Measurements from ENCODE around the gene EMP2. TPM values are rescaled to one million over a fixed set of nuclear protein-coding genes. Genes with fewer than 3 reads are reported as not detected.

EMP2 gene
- polyA plus RNA-seq, 4 donors: 2.2 to 46.9 (median 8.6) TPM

GRCh38 chr16:10500582-10500981 lies 79.8 kb downstream of the EMP2 start:
- Histone ChIP-seq H3K27ac (ENCODE audit: low read depth in 1 of 3, low read length in 2 of 3) (no peak overlapping the region), H3K9me3 (ENCODE audit: control insufficient read depth in 2 of 2, insufficient read depth in 1 of 2, low read depth in 1 of 2, low read length in 1 of 2) (no peaks in the 10 kb centered on the region), H3K4me1 (ENCODE audit: control insufficient read depth in 3 of 3, insufficient read depth in 2 of 3, low read depth in 1 of 3, low read length in 2 of 3) (peaks cover 0 to 3% (median 0%) of the 10 kb centered on the region in 3 donors), H3K27me3 (ENCODE audit: control insufficient read depth in 3 of 3, insufficient read depth in 3 of 3, low read length in 3 of 3) (no peaks in the 10 kb centered on the region), H3K4me3 (ENCODE audit: low read depth in 1 of 3, low read length in 3 of 3) (no peak overlapping the region), H3K36me3 (ENCODE audit: control insufficient read depth in 3 of 3, insufficient read depth in 2 of 3, low read depth in 1 of 3, low read length in 3 of 3) (no peaks in the 10 kb centered on the region)
- WGBS, 3 donors: 93 to 98% (median 97%) methylated on average over 3 of the region's 3 CpGs
- DNase-seq: no peak
- FAIRE-seq: no peak

GRCh38 chr16:10497132-10498101 lies 83.0 kb downstream of the EMP2 start:
- no peaks in the 10 kb centered on the region for H3K36me3 ChIP-seq (ENCODE audit: control insufficient read depth in 3 of 3, insufficient read depth in 2 of 3, low read depth in 1 of 3, low read length in 3 of 3)
- DNase-seq (no peak), FAIRE-seq (no peak)
- H3K4me1 ChIP-seq (ENCODE audit: control insufficient read depth in 3 of 3, insufficient read depth in 2 of 3, low read depth in 1 of 3, low read length in 2 of 3): peaks cover 0 to 3% (median 0%) of the 10 kb centered on the region in 3 donors
- WGBS, 3 donors: 86 to 93% (median 88%) methylated on average over 13 of the region's 13 CpGs
- H3K4me3 ChIP-seq (ENCODE audit: low read depth in 1 of 3, low read length in 3 of 3): peak overlapping the region in 1 of 3 donors; percentile 10
- H3K27me3 ChIP-seq (ENCODE audit: control insufficient read depth in 3 of 3, insufficient read depth in 3 of 3, low read length in 3 of 3): no peaks in the 10 kb centered on the region
- H3K27ac ChIP-seq (ENCODE audit: low read depth in 1 of 3, low read length in 2 of 3): no peak overlapping the region
- peaks cover 0 to 8% of the 10 kb centered on the region in 2 donors for H3K9me3 ChIP-seq (ENCODE audit: control insufficient read depth in 2 of 2, insufficient read depth in 1 of 2, low read depth in 1 of 2, low read length in 1 of 2)

- 83 to 97% (median 93%) methylated on average over 6 of the region's 6 CpGs for WGBS, 3 donors
Measured at GRCh38 chr16:10495031-10495345, 85.4 kb downstream of the EMP2 start.

GRCh38 chr16:10494343-10495030 lies 85.9 kb downstream of the EMP2 start:
- DNase-seq (no peak), FAIRE-seq (no peak)
- Histone ChIP-seq H3K4me3 (ENCODE audit: low read depth in 1 of 3, low read length in 3 of 3) (no peak overlapping the region), H3K9me3 (ENCODE audit: control insufficient read depth in 2 of 2, insufficient read depth in 1 of 2, low read depth in 1 of 2, low read length in 1 of 2) (peaks cover 0 to 8% of the 10 kb centered on the region in 2 donors), H3K27me3 (ENCODE audit: control insufficient read depth in 3 of 3, insufficient read depth in 3 of 3, low read length in 3 of 3) (no peaks in the 10 kb centered on the region), H3K27ac (ENCODE audit: low read depth in 1 of 3, low read length in 2 of 3) (no peak overlapping the region), H3K4me1 (ENCODE audit: control insufficient read depth in 3 of 3, insufficient read depth in 2 of 3, low read depth in 1 of 3, low read length in 2 of 3) (no peaks in the 10 kb centered on the region), H3K36me3 (ENCODE audit: control insufficient read depth in 3 of 3, insufficient read depth in 2 of 3, low read depth in 1 of 3, low read length in 3 of 3) (no peaks in the 10 kb centered on the region)
- 68 to 84% (median 73%) methylated on average over 5 of the region's 5 CpGs for WGBS, 3 donors

More at GRCh38 chr16:10495031-10495345, 85.4 kb downstream of the EMP2 start:
- Histone ChIP-seq H3K36me3 (ENCODE audit: control insufficient read depth in 3 of 3, insufficient read depth in 2 of 3, low read depth in 1 of 3, low read length in 3 of 3) (no peaks in the 10 kb centered on the region), H3K4me1 (ENCODE audit: control insufficient read depth in 3 of 3, insufficient read depth in 2 of 3, low read depth in 1 of 3, low read length in 2 of 3) (no peaks in the 10 kb centered on the region), H3K9me3 (ENCODE audit: control insufficient read depth in 2 of 2, insufficient read depth in 1 of 2, low read depth in 1 of 2, low read length in 1 of 2) (peaks cover 0 to 8% of the 10 kb centered on the region in 2 donors), H3K27ac (ENCODE audit: low read depth in 1 of 3, low read length in 2 of 3) (no peak overlapping the region), H3K27me3 (ENCODE audit: control insufficient read depth in 3 of 3, insufficient read depth in 3 of 3, low read length in 3 of 3) (no peaks in the 10 kb centered on the region), H3K4me3 (ENCODE audit: low read depth in 1 of 3, low read length in 3 of 3) (no peak overlapping the region)
- FAIRE-seq (no peak), DNase-seq (no peak)

- no peak overlapping the region for H3K4me3 ChIP-seq (ENCODE audit: low read depth in 1 of 3, low read length in 3 of 3)
- WGBS, 3 donors: 93 to 97% (median 94%) methylated on average over 8 of the region's 8 CpGs
- no peak overlapping the region for H3K27ac ChIP-seq (ENCODE audit: low read depth in 1 of 3, low read length in 2 of 3)
- H3K4me1 ChIP-seq (ENCODE audit: control insufficient read depth in 3 of 3, insufficient read depth in 2 of 3, low read depth in 1 of 3, low read length in 2 of 3): no peaks in the 10 kb centered on the region
- H3K9me3 ChIP-seq (ENCODE audit: control insufficient read depth in 2 of 2, insufficient read depth in 1 of 2, low read depth in 1 of 2, low read length in 1 of 2): peaks cover 0 to 8% of the 10 kb centered on the region in 2 donors
- no peaks in the 10 kb centered on the region for H3K27me3 ChIP-seq (ENCODE audit: control insufficient read depth in 3 of 3, insufficient read depth in 3 of 3, low read length in 3 of 3)
- no peak for FAIRE-seq
- H3K36me3 ChIP-seq (ENCODE audit: control insufficient read depth in 3 of 3, insufficient read depth in 2 of 3, low read depth in 1 of 3, low read length in 3 of 3): no peaks in the 10 kb centered on the region
- DNase-seq: no peak
Measured at GRCh38 chr16:10493276-10493675, 87.1 kb downstream of the EMP2 start.

- no peak overlapping the region for H3K4me3 ChIP-seq (ENCODE audit: low read depth in 1 of 3, low read length in 3 of 3)
- no peak overlapping the region for H3K27ac ChIP-seq (ENCODE audit: low read depth in 1 of 3, low read length in 2 of 3)
- 65 to 74% (median 72%) methylated on average over 1 of the region's 1 CpG for WGBS, 3 donors
- H3K27me3 ChIP-seq (ENCODE audit: control insufficient read depth in 3 of 3, insufficient read depth in 3 of 3, low read length in 3 of 3): no peaks in the 10 kb centered on the region
- H3K9me3 ChIP-seq (ENCODE audit: control insufficient read depth in 2 of 2, insufficient read depth in 1 of 2, low read depth in 1 of 2, low read length in 1 of 2): peaks cover 0 to 21% of the 10 kb centered on the region in 2 donors
- FAIRE-seq: no peak
- H3K36me3 ChIP-seq (ENCODE audit: control insufficient read depth in 3 of 3, insufficient read depth in 2 of 3, low read depth in 1 of 3, low read length in 3 of 3): peaks cover 0 to 2% (median 0%) of the 10 kb centered on the region in 3 donors
- no peaks in the 10 kb centered on the region for H3K4me1 ChIP-seq (ENCODE audit: control insufficient read depth in 3 of 3, insufficient read depth in 2 of 3, low read depth in 1 of 3, low read length in 2 of 3)
- DNase-seq: no peak
Measured at GRCh38 chr16:10490141-10490540, 90.3 kb downstream of the EMP2 start.

GRCh38 chr16:10485698-10486382 lies 94.6 kb downstream of the EMP2 start:
- no peak overlapping the region for H3K4me3 ChIP-seq (ENCODE audit: low read depth in 1 of 3, low read length in 3 of 3)
- peaks cover 0 to 15% of the 10 kb centered on the region in 2 donors for H3K9me3 ChIP-seq (ENCODE audit: control insufficient read depth in 2 of 2, insufficient read depth in 1 of 2, low read depth in 1 of 2, low read length in 1 of 2)
- H3K4me1 ChIP-seq (ENCODE audit: control insufficient read depth in 3 of 3, insufficient read depth in 2 of 3, low read depth in 1 of 3, low read length in 2 of 3): no peaks in the 10 kb centered on the region
- H3K36me3 ChIP-seq (ENCODE audit: control insufficient read depth in 3 of 3, insufficient read depth in 2 of 3, low read depth in 1 of 3, low read length in 3 of 3): peaks cover 0 to 7% (median 2%) of the 10 kb centered on the region in 3 donors
- 93 to 96% (median 93%) methylated on average over 12 of the region's 12 CpGs for WGBS, 3 donors
- H3K27me3 ChIP-seq (ENCODE audit: control insufficient read depth in 3 of 3, insufficient read depth in 3 of 3, low read length in 3 of 3): no peaks in the 10 kb centered on the region
- no peak overlapping the region for H3K27ac ChIP-seq (ENCODE audit: low read depth in 1 of 3, low read length in 2 of 3)
- DNase-seq: no peak
- FAIRE-seq: no peak

GRCh38 chr16:10485159-10485558 lies 95.2 kb downstream of the EMP2 start:
- DNase-seq (peak in 1 of 2 donors; percentile 27), FAIRE-seq (no peak)
- Histone ChIP-seq H3K4me3 (ENCODE audit: low read depth in 1 of 3, low read length in 3 of 3) (no peak overlapping the region), H3K36me3 (ENCODE audit: control insufficient read depth in 3 of 3, insufficient read depth in 2 of 3, low read depth in 1 of 3, low read length in 3 of 3) (peaks cover 0 to 7% (median 2%) of the 10 kb centered on the region in 3 donors), H3K4me1 (ENCODE audit: control insufficient read depth in 3 of 3, insufficient read depth in 2 of 3, low read depth in 1 of 3, low read length in 2 of 3) (no peaks in the 10 kb centered on the region), H3K27me3 (ENCODE audit: control insufficient read depth in 3 of 3, insufficient read depth in 3 of 3, low read length in 3 of 3) (no peaks in the 10 kb centered on the region), H3K27ac (ENCODE audit: low read depth in 1 of 3, low read length in 2 of 3) (no peak overlapping the region), H3K9me3 (ENCODE audit: control insufficient read depth in 2 of 2, insufficient read depth in 1 of 2, low read depth in 1 of 2, low read length in 1 of 2) (peaks cover 0 to 15% of the 10 kb centered on the region in 2 donors)
- 88 to 95% (median 93%) methylated on average over 4 of the region's 4 CpGs for WGBS, 3 donors

Measured in small intestine (tissue), 7 donors.